ENCODE measurements around the gene HOXC5.

The HOXC5 gene

GRCh38 chr12:54008260-54008552 lies 24.6 kb upstream of the HOXC5 start:
- DNase-seq = no peak

GRCh38 chr12:54009171-54010052 lies 23.4 kb upstream of the HOXC5 start:
- no peak for DNase-seq

- no peak for DNase-seq
Measured at GRCh38 chr12:54010053-54010971, 22.5 kb upstream of the HOXC5 start.

- no peak for DNase-seq
Measured at GRCh38 chr12:54010972-54011664, 21.7 kb upstream of the HOXC5 start.

DNA sequence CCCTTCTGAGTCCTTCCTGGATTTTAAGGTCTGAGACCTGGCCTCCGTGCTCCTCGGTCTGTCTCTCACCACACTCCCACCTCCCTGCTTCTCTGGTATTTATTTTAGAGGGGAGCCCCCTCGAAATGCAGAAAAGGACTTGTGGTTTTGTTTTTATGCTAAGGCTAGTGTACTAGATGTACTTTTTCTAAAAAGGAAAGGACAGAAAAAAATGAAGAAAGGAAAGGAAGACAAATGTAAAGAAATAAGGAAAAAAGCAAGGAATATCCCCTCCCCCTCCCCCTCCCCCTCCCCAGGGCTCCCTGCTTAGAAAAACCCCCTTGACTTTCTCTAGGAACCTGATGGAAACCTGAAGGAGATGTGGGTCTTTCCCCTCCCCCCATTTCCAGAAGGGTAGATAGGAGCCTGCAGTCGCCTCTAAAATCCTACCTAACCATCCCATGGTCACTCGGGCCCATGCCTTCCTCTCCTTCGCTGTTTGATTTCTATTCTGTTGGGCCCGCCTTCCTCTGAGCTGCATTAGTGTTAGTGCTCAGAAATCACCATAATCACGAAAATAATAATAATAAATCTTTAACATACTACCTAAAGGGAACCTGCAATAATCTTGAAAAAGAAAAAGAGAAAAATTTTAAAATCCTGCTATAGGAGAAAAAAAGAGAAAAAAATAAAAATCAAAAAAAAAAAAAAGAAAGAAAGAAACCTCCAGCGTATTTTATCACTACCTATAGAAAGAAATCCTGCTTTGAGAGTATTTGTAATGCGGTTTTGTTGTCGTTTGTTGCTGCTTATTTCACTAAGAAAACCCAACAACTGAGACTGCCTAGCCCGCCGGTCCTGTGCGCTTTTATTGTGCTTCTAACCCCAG lies 21.0 kb upstream of the HOXC5 start:
- no peak for DNase-seq

GRCh38 chr12:54012631-54013409 lies 20.0 kb upstream of the HOXC5 start:
- DNase-seq = no peak

DNA sequence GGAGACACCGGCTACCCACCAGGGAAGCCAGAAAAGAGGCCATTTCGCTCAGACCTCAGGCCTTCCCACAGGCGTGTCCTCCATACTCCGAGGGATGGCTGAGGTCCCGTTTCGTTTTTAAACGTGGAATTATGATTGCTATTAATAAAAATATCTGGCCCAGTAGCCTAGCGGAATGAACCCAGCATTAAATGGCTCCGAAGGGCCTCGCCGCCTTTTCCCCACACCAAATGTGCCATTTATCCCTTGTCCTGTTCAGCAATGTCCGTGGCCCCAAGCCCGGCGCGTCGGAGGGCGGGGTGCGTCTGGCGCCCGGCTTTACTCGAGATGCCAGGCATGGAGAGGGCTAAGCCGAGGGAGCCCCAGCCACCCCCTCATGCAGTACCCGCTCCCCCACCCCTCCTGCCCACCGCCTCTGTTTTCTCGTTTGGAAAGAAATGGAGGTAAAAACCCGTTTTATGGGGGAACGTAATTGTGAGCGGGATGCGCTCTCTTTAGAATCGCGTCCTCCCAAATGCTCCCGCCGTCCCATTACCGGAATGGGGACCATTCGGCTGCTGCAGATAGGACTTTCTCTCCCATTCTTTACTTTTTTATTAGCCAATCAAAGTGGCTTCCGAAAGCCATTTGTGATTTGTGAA lies 18.4 kb upstream of the HOXC5 start:
- no peak for DNase-seq

DNA sequence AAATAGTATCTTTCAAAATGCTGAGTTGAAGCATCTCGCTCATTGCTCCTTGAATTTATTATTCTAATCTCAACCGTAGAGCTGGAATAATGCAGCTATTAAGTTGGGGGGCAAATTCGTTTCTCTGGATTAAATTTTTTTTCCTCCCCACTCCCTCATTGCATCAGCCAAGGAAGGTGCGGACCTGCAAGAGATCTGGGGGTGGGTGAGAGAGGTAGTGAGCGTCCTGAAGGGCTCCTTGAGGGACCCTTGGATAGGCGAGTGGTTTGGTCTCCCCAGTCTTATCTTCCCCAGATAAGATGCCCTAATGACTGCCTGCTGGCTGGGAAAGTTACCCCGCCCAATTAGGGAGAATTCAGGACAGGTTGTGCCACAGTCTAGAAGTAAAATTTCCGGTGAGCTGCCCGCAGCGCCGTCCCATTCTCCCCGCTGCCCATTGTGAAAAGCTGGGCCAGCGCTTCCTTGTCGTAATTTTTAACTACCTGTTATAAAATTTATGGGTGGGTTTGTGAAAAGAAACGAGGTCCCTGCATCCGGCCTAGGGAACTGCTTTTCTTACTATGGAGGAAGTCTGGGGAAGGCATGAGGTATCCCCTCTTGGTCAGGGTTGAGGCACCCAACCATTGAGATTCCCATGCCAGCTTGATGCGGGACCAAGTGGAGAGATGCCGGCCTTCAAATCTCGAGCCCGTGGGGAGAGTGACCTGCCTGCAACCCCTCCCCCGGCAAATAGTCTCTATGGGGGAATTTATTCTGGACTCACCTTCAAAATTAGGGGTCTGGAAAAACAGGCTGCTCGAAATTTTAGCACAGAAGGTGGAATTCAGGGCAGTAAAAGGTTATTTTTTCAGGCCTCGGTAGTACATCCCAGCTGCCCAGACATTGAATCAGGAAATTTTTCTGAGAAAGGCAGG lies 17.6 kb upstream of the HOXC5 start:
- DNase-seq = no peak

DNA sequence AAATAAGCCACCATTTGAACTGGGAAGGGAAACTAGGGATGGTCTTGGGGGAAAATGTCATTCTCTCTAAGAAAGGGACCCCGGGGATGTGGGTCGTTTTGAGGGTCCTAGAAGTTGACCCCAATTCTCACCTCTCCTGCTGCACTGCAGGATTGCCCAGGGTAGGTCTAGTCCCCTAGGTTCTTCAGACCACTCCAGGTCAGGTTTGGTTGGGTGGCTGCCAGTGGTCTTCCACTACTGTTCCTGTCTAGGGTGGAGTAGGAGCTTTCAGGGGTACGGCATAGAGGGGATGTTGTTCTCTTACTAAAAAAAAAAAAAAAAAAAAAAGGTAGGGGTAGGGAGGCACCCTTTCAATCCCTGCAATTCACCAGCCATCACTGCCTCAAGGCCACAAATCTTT lies 16.8 kb upstream of the HOXC5 start:
- DNase-seq = no peak

DNA sequence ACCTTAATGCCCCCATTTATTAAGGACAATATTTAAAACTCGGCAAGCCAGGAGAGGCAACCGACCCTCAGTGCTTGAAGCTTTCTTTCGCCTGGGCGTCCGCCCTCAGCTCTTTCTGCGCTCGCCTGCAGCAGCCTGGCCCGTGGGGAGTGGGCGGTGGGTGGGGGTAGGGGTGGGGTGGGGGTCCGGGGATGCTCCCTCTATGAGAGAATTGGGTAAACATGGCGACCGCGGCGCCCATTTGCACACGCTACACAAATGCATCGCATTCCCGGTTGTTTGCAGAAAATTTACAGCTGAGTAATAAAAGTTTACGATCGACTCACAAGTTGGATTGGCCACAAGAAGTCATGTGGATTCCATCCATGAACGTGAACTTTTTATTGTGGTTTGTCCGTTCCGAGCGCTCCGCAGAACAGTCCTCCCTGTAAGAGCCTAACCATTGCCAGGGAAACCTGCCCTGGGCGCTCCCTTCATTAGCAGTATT lies 16.3 kb upstream of the HOXC5 start:
- no peak for DNase-seq

DNA sequence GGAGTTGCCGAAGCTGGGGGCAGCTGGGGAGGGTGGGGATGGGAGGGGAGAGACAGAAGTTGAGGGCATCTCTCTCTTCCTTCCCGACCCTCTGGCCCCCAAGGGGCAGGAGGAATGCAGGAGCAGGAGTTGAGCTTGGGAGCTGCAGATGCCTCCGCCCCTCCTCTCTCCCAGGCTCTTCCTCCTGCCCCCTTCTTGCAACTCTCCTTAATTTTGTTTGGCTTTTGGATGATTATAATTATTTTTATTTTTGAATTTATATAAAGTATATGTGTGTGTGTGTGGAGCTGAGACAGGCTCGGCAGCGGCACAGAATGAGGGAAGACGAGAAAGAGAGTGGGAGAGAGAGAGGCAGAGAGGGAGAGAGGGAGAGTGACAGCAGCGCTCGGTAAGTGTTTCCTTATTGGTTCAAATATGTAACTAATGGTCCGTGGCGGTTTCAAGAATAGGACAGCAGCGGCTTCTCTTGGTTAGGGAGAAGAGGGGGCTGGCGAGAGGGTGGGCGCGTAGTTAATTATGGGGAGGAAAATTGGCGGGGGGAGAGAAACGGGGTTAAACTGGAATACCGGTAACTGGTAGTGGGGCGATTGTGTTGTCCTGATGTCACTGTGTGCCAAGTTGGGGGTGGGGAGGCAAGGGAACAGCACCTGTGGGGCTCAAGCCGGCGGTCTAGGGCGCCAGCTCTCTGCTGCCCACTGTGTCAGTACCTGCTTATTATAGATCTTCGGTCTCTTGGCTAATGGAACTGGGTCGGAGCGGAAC lies 15.6 kb upstream of the HOXC5 start:
- no peak for DNase-seq

GRCh38 chr12:54017878-54018467 lies 14.9 kb upstream of the HOXC5 start:
- DNase-seq = no peak

DNA sequence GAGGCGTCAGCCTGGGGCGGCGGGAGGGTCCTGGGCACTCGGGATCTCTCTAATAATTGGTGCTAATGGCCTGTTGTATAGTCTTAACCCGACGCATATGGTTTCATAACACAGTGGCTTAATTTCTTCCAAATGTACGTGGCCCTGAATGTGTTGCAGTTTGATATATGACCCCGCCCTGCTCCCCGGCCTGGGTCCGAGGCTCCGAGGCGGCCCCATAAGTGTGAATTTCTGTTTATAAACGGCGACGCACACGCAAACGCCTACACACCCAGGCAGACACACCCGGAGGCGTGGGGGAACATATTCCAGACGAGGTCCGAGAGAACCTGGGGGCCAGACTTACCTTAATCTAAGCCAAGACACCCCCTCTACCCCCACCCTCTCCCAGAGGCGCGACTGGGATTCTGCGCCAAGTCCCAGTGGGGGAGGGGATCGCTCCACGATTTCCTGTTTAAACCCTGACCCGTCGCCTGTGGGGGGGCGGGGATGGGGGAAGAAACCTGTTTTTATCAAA lies 14.3 kb upstream of the HOXC5 start:
- DNase-seq = no peak

GRCh38 chr12:54019091-54019811 lies 13.6 kb upstream of the HOXC5 start:
- DNase-seq = no peak

- DNase-seq = no peak
Measured at GRCh38 chr12:54019924-54020590, 12.8 kb upstream of the HOXC5 start.

- no peak for DNase-seq
Measured at GRCh38 chr12:54020591-54021405, 12.1 kb upstream of the HOXC5 start.
